Pancreas (tissue), 10 donors: ENCODE results near the gene LPAR3. TPM values are rescaled to one million over a fixed set of nuclear protein-coding genes. Genes with fewer than 3 reads are reported as not detected.
A peak's percentile ranks its signal among the peaks of the same experiment; 100 is the strongest.

ENCODE experiments used
- ATAC-seq, 4 donors: fragments of 200-7000 bp; cut with Tn5 transposase; one replicate each; pipeline versions ENCODE4 v1.8.0 to v1.9.1; 2020; ENCODE audit warnings: mild to moderate bottlenecking in 4 of 4, moderate library complexity in 4 of 4
- DNase-seq, 6 donors: peaks; one replicate each; pipeline ENCODE4 v3.0.0-alpha.2; 2020
- FAIRE-seq: peaks from 2 replicates; lab custom pipeline; 2012; peaks lifted over from hg19 to GRCh38; lab: Jason Lieb, UNC
- H3K27ac ChIP-seq, 4 donors: fragments of 200-600 bp; sonication (generic); 1 replicate in 3 of 4; 2 replicates in 1 of 4; pipeline versions ENCODE4 v1.5.0 to v1.8.0; 2020
- H3K27me3 ChIP-seq, 4 donors: fragments of 200-600 bp; one replicate each; pipeline ENCODE4 v1.8.0; 2021
- H3K36me3 ChIP-seq, 3 donors: fragments of 200-600 bp; sonication (generic) in 1 of 3; one replicate each; pipeline versions ENCODE4 v1.5.0 to v1.8.0; 2020 to 2021
- H3K4me1 ChIP-seq, 3 donors: fragments of 200-600 bp; one replicate each; pipeline ENCODE4 v1.8.0; 2021
- H3K4me3 ChIP-seq, 4 donors: fragments of 200-600 bp; sonication (generic) in 2 of 4; one replicate each; pipeline versions ENCODE4 v1.5.0 to v1.8.0; 2020 to 2021
- H3K9me3 ChIP-seq, 4 donors: fragments of 200-600 bp; one replicate each; pipeline ENCODE4 v1.8.0; 2021
- CTCF ChIP-seq, 4 donors: fragments of 200-600 bp; sonication (generic) in 3 of 4; IDR thresholded peaks; one replicate each; pipeline versions ENCODE4 v1.5.0 to v1.8.0; 2021; ENCODE audit warnings: antibody characterized with exemption in 4 of 4
- whole genome bisulfite sequencing, 2 donors: extraction: QIAGEN DNeasy Blood & Tissue Kit; methylation state at CpG; one replicate each; pipeline ENCODE4 v1.1.7; 2013; 5-methylcytosine and 5-hydroxymethylcytosine counted together
- intact Hi-C, 3 donors: fragments of 100-400 bp; cut with DNase I; formaldehyde crosslinking; loops; one replicate each; pipeline versions ENCODE4 v1.11.1 to v1.14.2; 2022
- polyA plus RNA-seq, 2 donors: library from polyadenylated mRNA; stranded (reverse); fragments of 200-250 nt; gene quantifications; one replicate each; pipeline ENCODE4 v1.2.3, GENCODE V29; 2013
- total RNA-seq, 6 donors: library from RNA; stranded (reverse); fragmentation: NEBNext Ultra II Directional in 4 of 6; extraction: Animal tissue kit (Norgen Biotek cat#: 25700) in 4 of 6; gene quantifications; one replicate each; pipeline versions ENCODE4 v1.2.1 to v1.2.4, GENCODE V29; 2021 to 2023
- donor health status: healthy with polysubstance abuse.
- donor health status: DM: no; HTN: no; CAD: no; lungs with moderate emphysema.
- donor health status: DM: no; HTN: no; CAD: no.
- donor health status: control.
- donor health status: control.
- donor health status: Bipolar disorder and iron deficiency.
- donor health status: DM: yes; HTN: yes; CAD: no.
- donor health status: DM: no; HTN: no; CAD: no.
- donor health status: DM: no; HTN: no; CAD: no.
- donor health status: DM: yes; HTN: yes; CAD: no.

Gene LPAR3
- 10 to 100 TPM in 4 of 6 donors, 1 to 10 TPM in 2; 7.8 to 19.5 (median 12.7) TPM for total RNA-seq
- 1 to 10 TPM; 1.4 to 2.1 TPM for polyA plus RNA-seq

- H3K27ac ChIP-seq = peak within 1 kb of the TSS in 3 of 4 donors; percentile 33 to 58 (median 52)
Observed at GRCh38 chr1:84892705-84893618, at the start of gene LPAR3. LPAR3 (minus strand) TSS chr1:84893206; CDS start chr1:84866120, 27,086 bp downstream.

GRCh38 chr1:84941843-84942242, 48.8 kb upstream of the LPAR3 start:
- no peaks in the 10 kb centered on the region for H3K9me3 ChIP-seq

More at GRCh38 chr1:84892705-84893618, at the start of gene LPAR3:
- peak within 1 kb of the TSS; percentile 36 to 64 (median 55) for H3K4me3 ChIP-seq
- no peaks in the 10 kb centered on the region for H3K9me3 ChIP-seq
- FAIRE-seq (no peak), ATAC-seq (peak; percentile 92 to 95 (median 94)), DNase-seq (peak; percentile 71 to 89 (median 77))
- H3K27me3 ChIP-seq = no peaks in the 10 kb centered on the region
- 1 to 2% methylated on average over 75 to 93 of the region's 93 CpGs for WGBS, 2 donors
- H3K4me1 ChIP-seq = peaks cover 0 to 9% (median 0%) of the 10 kb centered on the region in 3 donors
- no peak for TF ChIP-seq CTCF (IDR thresholded peaks at IDR 0.05)
- intact Hi-C loops = no loop called here
- no peaks in the 10 kb centered on the region for H3K36me3 ChIP-seq

GRCh38 chr1:84940481-84940880, 47.5 kb upstream of the LPAR3 start:
- FAIRE-seq (no peak), DNase-seq (no peak), ATAC-seq (no peak)
- Histone ChIP-seq H3K27ac (no peak overlapping the region), H3K36me3 (no peaks in the 10 kb centered on the region), H3K4me3 (no peak overlapping the region), H3K4me1 (peaks cover 0 to 7% (median 0%) of the 10 kb centered on the region in 3 donors), H3K27me3 (no peaks in the 10 kb centered on the region), H3K9me3 (no peaks in the 10 kb centered on the region)
- intact Hi-C loops = loop anchor here in 2 of 3 donors (10.0 kb wide), 2 partner anchors 166 to 314 kb away; partner anchors contain the start of gene C1orf52 (in 2 of the 2)
- no peak for TF ChIP-seq CTCF (IDR thresholded peaks at IDR 0.05)
- 77 to 83% methylated on average over 4 of the region's 4 CpGs for WGBS, 2 donors

More at GRCh38 chr1:84941843-84942242, 48.8 kb upstream of the LPAR3 start:
- Histone ChIP-seq H3K27ac (no peak overlapping the region), H3K36me3 (no peaks in the 10 kb centered on the region), H3K4me1 (peaks cover 0 to 7% (median 0%) of the 10 kb centered on the region in 3 donors), H3K27me3 (no peaks in the 10 kb centered on the region), H3K4me3 (no peak overlapping the region)
- intact Hi-C loops = loop anchor here in 2 of 3 donors (10.0 kb wide), 2 partner anchors 167 to 313 kb away; partner anchors contain the start of gene C1orf52 (in 2 of the 2)
- ATAC-seq (no peak), FAIRE-seq (no peak), DNase-seq (no peak)
- TF ChIP-seq CTCF (IDR thresholded peaks at IDR 0.05) = no peak
- 80 to 92% methylated on average over 1 of the region's 1 CpG for WGBS, 2 donors

GRCh38 chr1:84939761-84940160, 46.8 kb upstream of the LPAR3 start:
- no peaks in the 10 kb centered on the region for H3K9me3 ChIP-seq
- no peak for ATAC-seq
- intact Hi-C loops = loop anchor here in 2 of 3 donors (10.0 kb wide), 3 partner anchors 165 to 315 kb away; partner anchors contain the start of gene C1orf52 (in 2 of the 2)
- no peak for FAIRE-seq
- H3K27me3 ChIP-seq = no peaks in the 10 kb centered on the region
- TF ChIP-seq CTCF (IDR thresholded peaks at IDR 0.05) = no peak
- no peak overlapping the region for H3K27ac ChIP-seq
- peaks cover 0 to 6% (median 0%) of the 10 kb centered on the region in 3 donors for H3K4me1 ChIP-seq
- WGBS, 2 donors = 88 to 91% methylated on average over 11 of the region's 11 CpGs
- H3K36me3 ChIP-seq = no peaks in the 10 kb centered on the region
- no peak for DNase-seq
- H3K4me3 ChIP-seq = no peak overlapping the region
